Sigmoid colon (tissue), 4 donors: Measurements from ENCODE around the gene KCND3.
A peak's percentile ranks its signal among the peaks of the same experiment; 100 is the strongest.

Source experiments
- CTCF ChIP-seq, 4 experiments: fragments of 450-650 bp in 3 of 4; fragments of 200-600 bp in 1 of 4; IDR thresholded peaks; one replicate each; pipeline ENCODE4 v1.5.1; 2016 to 2019; ENCODE audit warnings: antibody characterized with exemption in 4 of 4, mild to moderate bottlenecking in 3 of 4, moderate library complexity in 2 of 4
- EP300 ChIP-seq, 4 donors: sonication (generic); formaldehyde crosslinking; IDR thresholded peaks; one replicate each; pipeline ENCODE4 v1.6.1; 2017; ENCODE audit warnings: antibody characterized with exemption in 4 of 4
- POLR2A ChIP-seq, 2 donors: fragments of 450-650 bp; IDR thresholded peaks; one replicate each; pipeline ENCODE4 v1.6.1; 2016; ENCODE audit warnings: antibody characterized with exemption in 2 of 2, mild to moderate bottlenecking in 2 of 2, moderate library complexity in 2 of 2
- POLR2AphosphoS5 ChIP-seq, 4 donors: sonication (generic); formaldehyde crosslinking; IDR thresholded peaks; one replicate each; pipeline ENCODE4 v1.6.1; 2017; ENCODE audit warnings: antibody characterized with exemption in 4 of 4

GRCh38 chr1:111720977-111721786 is 268.3 kb downstream of the KCND3 start:
- TF ChIP-seq POLR2A (IDR thresholded peaks at IDR 0.05) (no peak), CTCF (IDR thresholded peaks at IDR 0.05) (no peak), POLR2AphosphoS5 (IDR thresholded peaks at IDR 0.05) (peak in 2 of 4 donors; percentile 4 to 39), EP300 (IDR thresholded peaks at IDR 0.05) (no peak)
